ENCODE measurements around the gene IQCM.

GRCh38 chr4:149572716-149573115 lies 242.9 kb downstream of the IQCM start:
- TF ChIP-seq, protein P1, sequence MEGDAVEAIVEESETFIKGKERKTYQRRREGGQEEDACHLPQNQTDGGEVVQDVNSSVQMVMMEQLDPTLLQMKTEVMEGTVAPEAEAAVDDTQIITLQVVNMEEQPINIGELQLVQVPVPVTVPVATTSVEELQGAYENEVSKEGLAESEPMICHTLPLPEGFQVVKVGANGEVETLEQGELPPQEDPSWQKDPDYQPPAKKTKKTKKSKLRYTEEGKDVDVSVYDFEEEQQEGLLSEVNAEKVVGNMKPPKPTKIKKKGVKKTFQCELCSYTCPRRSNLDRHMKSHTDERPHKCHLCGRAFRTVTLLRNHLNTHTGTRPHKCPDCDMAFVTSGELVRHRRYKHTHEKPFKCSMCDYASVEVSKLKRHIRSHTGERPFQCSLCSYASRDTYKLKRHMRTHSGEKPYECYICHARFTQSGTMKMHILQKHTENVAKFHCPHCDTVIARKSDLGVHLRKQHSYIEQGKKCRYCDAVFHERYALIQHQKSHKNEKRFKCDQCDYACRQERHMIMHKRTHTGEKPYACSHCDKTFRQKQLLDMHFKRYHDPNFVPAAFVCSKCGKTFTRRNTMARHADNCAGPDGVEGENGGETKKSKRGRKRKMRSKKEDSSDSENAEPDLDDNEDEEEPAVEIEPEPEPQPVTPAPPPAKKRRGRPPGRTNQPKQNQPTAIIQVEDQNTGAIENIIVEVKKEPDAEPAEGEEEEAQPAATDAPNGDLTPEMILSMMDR (IDR thresholded peaks at IDR 0.05) = no peak
- no peak for TF ChIP-seq POLR2A (IDR thresholded peaks at IDR 0.05)
